ENCODE data around the gene SDSL. TPM values are rescaled to one million over a fixed set of nuclear protein-coding genes. Genes with fewer than 3 reads are reported as not detected.

The SDSL gene
- total and polyA plus RNA-seq, 7 donors = 0.82 to 33.0 (median 1.9) TPM

DNA sequence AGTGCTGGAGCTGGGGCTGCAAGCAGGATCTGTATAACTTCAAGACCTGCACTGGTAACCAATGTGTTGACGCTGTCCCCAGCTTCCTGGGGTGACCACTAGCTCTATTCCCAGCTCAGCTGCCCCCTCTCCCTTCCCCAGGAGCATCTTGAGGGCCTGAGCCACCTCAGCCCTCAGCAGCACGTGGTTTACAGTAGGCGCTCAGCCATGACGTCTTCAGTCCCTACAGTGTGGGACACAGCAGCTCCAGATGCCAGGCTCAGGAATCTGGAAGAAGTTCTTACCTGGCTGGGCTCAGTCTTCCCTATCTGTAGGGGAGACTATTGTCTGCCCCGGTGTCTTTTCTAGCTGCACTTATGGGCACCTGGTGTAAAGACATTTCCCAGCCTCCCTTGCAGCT, 27.1 kb upstream of the SDSL start:
- TF ChIP-seq EP300 (IDR thresholded peaks at IDR 0.05) = no peak
- no peak for TF ChIP-seq POLR2A (IDR thresholded peaks at IDR 0.05)
- no peak for TF ChIP-seq POLR2AphosphoS5 (IDR thresholded peaks at IDR 0.05)
- TF ChIP-seq, protein P1, sequence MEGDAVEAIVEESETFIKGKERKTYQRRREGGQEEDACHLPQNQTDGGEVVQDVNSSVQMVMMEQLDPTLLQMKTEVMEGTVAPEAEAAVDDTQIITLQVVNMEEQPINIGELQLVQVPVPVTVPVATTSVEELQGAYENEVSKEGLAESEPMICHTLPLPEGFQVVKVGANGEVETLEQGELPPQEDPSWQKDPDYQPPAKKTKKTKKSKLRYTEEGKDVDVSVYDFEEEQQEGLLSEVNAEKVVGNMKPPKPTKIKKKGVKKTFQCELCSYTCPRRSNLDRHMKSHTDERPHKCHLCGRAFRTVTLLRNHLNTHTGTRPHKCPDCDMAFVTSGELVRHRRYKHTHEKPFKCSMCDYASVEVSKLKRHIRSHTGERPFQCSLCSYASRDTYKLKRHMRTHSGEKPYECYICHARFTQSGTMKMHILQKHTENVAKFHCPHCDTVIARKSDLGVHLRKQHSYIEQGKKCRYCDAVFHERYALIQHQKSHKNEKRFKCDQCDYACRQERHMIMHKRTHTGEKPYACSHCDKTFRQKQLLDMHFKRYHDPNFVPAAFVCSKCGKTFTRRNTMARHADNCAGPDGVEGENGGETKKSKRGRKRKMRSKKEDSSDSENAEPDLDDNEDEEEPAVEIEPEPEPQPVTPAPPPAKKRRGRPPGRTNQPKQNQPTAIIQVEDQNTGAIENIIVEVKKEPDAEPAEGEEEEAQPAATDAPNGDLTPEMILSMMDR (IDR thresholded peaks at IDR 0.05) = no peak
- Histone ChIP-seq H3K4me1 (no peaks in the 10 kb centered on the region), H3K36me3 (peaks cover 0 to 18% (median 0%) of the 10 kb centered on the region in 4 donors), H3K27me3 (peaks cover 0 to 27% (median 16%) of the 10 kb centered on the region in 3 donors), H3K4me3 (no peak overlapping the region), H3K9me3 (no peaks in the 10 kb centered on the region), H3K27ac (no peak overlapping the region)
- 79 to 85% methylated on average over 5 of the region's 5 CpGs for WGBS, 2 donors
- intact Hi-C loops (cut with DNase I) = no loop called here
- DNase-seq = no peak

DNA sequence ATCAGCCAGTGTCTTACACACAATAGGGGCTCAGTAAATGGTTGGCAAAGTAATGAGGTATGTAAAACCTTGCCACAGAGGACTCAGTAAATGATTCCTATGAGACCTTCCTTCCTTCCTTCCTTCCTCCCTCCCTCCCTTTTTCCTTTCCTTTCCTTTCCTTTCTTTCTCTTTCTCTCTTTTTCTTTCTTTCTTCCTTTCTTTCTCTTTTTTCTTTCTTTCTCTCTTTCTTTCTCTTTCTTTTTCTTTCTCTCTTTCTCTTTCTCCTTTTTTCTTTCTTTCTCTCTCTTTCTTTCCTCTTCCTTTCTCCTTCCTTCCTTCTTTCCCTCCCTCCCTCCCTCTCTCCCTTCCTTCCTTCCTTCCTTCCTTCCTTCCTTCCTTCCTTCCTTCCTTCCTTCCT, 26.0 kb upstream of the SDSL start:
- TF ChIP-seq POLR2AphosphoS5 (IDR thresholded peaks at IDR 0.05) = no peak
- TF ChIP-seq POLR2A (IDR thresholded peaks at IDR 0.05) = no peak
- TF ChIP-seq, protein P1 (IDR thresholded peaks at IDR 0.05) = no peak
- no peak for TF ChIP-seq EP300 (IDR thresholded peaks at IDR 0.05)
- no peaks in the 10 kb centered on the region for H3K4me1 ChIP-seq
- intact Hi-C loops (cut with DNase I) = no loop called here
- DNase-seq = no peak
- peaks cover 0 to 7% (median 0%) of the 10 kb centered on the region in 4 donors for H3K36me3 ChIP-seq
- H3K9me3 ChIP-seq = no peaks in the 10 kb centered on the region
- H3K4me3 ChIP-seq = no peak overlapping the region
- no peak overlapping the region for H3K27ac ChIP-seq
- peaks cover 0 to 30% (median 16%) of the 10 kb centered on the region in 3 donors for H3K27me3 ChIP-seq

DNA sequence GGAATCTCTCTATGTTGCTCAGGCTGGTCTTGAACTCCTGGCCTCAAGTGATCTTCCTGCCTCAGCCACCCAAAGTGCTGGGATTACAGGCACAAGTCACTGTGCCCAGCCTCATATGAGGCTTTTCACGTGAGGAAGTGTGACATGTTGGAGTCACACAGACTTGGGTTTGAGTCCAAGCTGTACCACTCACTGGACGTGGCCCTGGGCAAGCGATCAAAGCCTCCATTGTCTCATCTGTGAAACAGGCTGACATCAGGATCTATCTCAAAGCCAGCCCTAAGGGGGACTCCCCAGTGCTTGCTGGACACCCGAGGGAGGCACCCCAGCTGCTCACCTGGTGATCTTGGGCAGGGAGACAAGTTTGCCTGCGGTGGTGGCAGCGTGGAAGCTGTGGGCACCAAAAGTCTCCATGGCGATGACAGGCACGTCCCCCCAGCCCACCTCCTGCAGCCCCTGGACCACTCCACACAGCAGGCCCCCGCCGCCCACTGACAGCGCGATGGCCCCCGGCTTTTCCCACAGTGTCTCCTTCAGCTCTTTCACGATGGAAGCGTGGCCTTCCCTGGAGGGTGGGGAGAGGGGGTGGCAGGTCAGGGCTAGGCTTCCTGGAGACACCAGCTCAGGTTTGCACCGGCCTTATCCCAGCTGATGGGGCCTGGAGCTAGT, 25.2 kb upstream of the SDSL start:
- DNase-seq = no peak
- H3K27ac ChIP-seq = no peak overlapping the region
- intact Hi-C loops (cut with DNase I) = no loop called here
- TF ChIP-seq POLR2AphosphoS5 (IDR thresholded peaks at IDR 0.05) (no peak), POLR2A (IDR thresholded peaks at IDR 0.05) (no peak), EP300 (IDR thresholded peaks at IDR 0.05) (no peak)
- TF ChIP-seq, protein P1 (IDR thresholded peaks at IDR 0.05) = no peak
- 56 to 74% methylated on average over 16 of the region's 16 CpGs for WGBS, 2 donors
- H3K9me3 ChIP-seq = no peaks in the 10 kb centered on the region
- H3K36me3 ChIP-seq = no peaks in the 10 kb centered on the region
- no peak overlapping the region for H3K4me3 ChIP-seq
- H3K27me3 ChIP-seq = peaks cover 0 to 35% (median 16%) of the 10 kb centered on the region in 3 donors
- H3K4me1 ChIP-seq = no peaks in the 10 kb centered on the region

DNA sequence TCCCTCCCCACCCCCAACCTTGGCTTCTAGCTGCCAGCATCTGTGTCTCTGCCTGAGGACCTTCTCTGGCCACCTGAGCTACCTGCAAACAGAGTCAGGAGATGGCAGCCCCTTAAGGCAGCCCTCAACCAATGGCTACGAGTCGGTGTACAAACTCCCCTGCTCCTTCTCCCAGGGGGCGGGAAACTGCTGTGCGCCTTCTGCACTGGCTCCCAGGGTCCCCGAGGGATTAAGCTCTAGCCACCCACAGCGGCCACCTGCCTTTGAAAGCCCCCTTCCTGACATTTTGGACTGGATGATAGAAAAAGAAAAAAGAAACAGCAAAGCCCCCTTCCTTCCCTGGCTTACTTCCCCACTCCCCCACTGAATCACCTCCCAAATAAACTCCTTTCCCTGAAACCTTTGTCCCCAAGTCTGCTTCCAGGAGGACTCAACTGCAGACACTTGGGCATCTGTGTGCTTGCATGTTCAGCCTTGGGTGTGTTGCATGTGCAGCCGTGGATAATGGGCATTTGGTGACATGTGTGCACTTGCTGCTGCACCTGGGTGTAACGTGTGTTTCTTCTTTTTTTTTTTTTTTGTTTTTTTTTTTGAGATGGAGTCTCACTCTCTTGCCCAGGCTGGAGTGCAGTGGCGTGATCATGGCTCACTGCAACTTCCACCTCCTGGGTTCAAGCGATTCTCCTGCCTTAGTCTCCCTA, 24.5 kb upstream of the SDSL start:
- TF ChIP-seq EP300 (IDR thresholded peaks at IDR 0.05) (no peak), POLR2AphosphoS5 (IDR thresholded peaks at IDR 0.05) (no peak), POLR2A (IDR thresholded peaks at IDR 0.05) (no peak)
- TF ChIP-seq, protein P1 (IDR thresholded peaks at IDR 0.05) = no peak
- Histone ChIP-seq H3K36me3 (no peaks in the 10 kb centered on the region), H3K27me3 (peaks cover 0 to 40% (median 18%) of the 10 kb centered on the region in 3 donors), H3K4me3 (no peak overlapping the region), H3K4me1 (no peaks in the 10 kb centered on the region), H3K27ac (no peak overlapping the region), H3K9me3 (no peaks in the 10 kb centered on the region)
- intact Hi-C loops (cut with DNase I) = no loop called here
- DNase-seq = no peak
- WGBS, 2 donors = 50 to 61% methylated on average over 10 of the region's 10 CpGs

Data from sigmoid colon (tissue), 7 donors.